ENCODE data around the gene UBAC2.

DNA sequence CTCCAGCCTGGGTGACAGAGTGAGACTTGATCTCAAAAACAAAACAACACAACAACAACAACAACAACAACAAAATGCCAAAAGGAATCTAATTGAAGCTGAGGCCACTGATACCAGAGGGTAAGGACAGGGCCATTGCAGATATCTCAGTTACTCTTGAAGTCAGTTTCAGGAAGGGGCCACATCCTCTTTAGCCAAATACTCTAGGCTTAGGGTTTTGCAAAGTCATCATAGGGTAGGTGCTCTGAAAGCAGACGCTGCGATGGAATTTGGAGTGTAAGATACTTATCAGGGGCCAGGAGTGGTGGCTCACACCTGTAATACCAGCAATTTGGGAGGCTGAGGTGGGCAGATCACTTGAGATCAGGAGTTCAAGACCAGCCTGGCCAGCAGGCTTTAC, 46.6 kb upstream of the UBAC2 start:
- no peak for TF ChIP-seq CTBP1 (IDR thresholded peaks at IDR 0.05; ENCODE audit: borderline replicate concordance)
- TF ChIP-seq ELF4 (IDR thresholded peaks at IDR 0.05): no peak
- TF ChIP-seq BHLHE40 (IDR thresholded peaks at IDR 0.05; ENCODE audit: borderline replicate concordance): no peak
- TF ChIP-seq FOXM1 (IDR thresholded peaks at IDR 0.05; ENCODE audit: borderline replicate concordance): no peak
- TF ChIP-seq ZNF384 (IDR thresholded peaks at IDR 0.05): no peak
